Stimulated activated naive B cell treated with anti-CD40 and anti-IgM and Interleukin-4, amounts not matched to agents 10 μg/mL and 1 μg/mL and 100 μg/mL, for 72 hours (primary cell): Measurements from ENCODE around the gene TPRX1.
A peak's percentile ranks its signal among the peaks of the same experiment; 100 is the strongest.
"Not testable (repeated sequence)": the region's sequence is repeated elsewhere in the genome, so short reads cannot be mapped to it uniquely, and the experiment has no call there.

Experiments
- ATAC-seq, 2 donors: fragments of 150-1000 bp; cut with Tn5 transposase; replicated peaks; 2 replicates each; pipeline ENCODE4 v1.10.0; 2021; ENCODE audit warnings: moderate library complexity in 1 of 2
- DNase-seq: peaks from one replicate; pipeline ENCODE4 v3.0.0; 2021
- H3K27ac Mint-ChIP-seq: one replicate; pipeline ENCODE4 v1.8.0; 2022; ENCODE audit warnings: mild to moderate bottlenecking, mixed read lengths
- H3K27me3 Mint-ChIP-seq, 2 donors: one replicate each; pipeline ENCODE4 v1.8.0; 2022; ENCODE audit warnings: mixed read lengths in 2 of 2
- H3K36me3 Mint-ChIP-seq, 2 donors: one replicate each; pipeline ENCODE4 v1.8.0; 2022; ENCODE audit warnings: mixed read lengths in 2 of 2, mild to moderate bottlenecking in 1 of 2
- H3K4me1 Mint-ChIP-seq, 2 donors: one replicate each; pipeline ENCODE4 v1.8.0; 2022; ENCODE audit warnings: mixed read lengths in 2 of 2, mild to moderate bottlenecking in 1 of 2
- H3K4me3 Mint-ChIP-seq, 2 donors: one replicate each; pipeline ENCODE4 v1.8.0; 2022; ENCODE audit warnings: mild to moderate bottlenecking in 2 of 2, mixed read lengths in 2 of 2, moderate library complexity in 1 of 2
- H3K9me3 Mint-ChIP-seq, 2 donors: one replicate each; pipeline ENCODE4 v1.8.0; 2022; ENCODE audit warnings: mixed read lengths in 2 of 2, mild to moderate bottlenecking in 1 of 2

The TPRX1 gene

GRCh38 chr19:47818221-47818620 lies 13.9 kb upstream of the TPRX1 start:
- H3K27ac Mint-ChIP-seq, ATAC-seq, H3K9me3 Mint-ChIP-seq, H3K36me3 Mint-ChIP-seq, H3K4me3 Mint-ChIP-seq, DNase-seq: not testable (repeated sequence)
- Mint-ChIP-seq H3K4me1 (peaks cover 10 to 11% of the 10 kb centered on the region in 2 donors), H3K27me3 (peaks cover 53 to 61% of the 10 kb centered on the region in 2 donors)

GRCh38 chr19:47816270-47816669 lies 11.9 kb upstream of the TPRX1 start:
- ATAC-seq, H3K27ac Mint-ChIP-seq, H3K36me3 Mint-ChIP-seq, H3K9me3 Mint-ChIP-seq, DNase-seq, H3K4me3 Mint-ChIP-seq: not testable (repeated sequence)
- Mint-ChIP-seq H3K4me1 (peaks cover 10 to 11% of the 10 kb centered on the region in 2 donors), H3K27me3 (peaks cover 39 to 51% of the 10 kb centered on the region in 2 donors)

GRCh38 chr19:47813995-47814328 lies 9.6 kb upstream of the TPRX1 start:
- Mint-ChIP-seq H3K36me3 (no peaks in the 10 kb centered on the region), H3K27ac (no peak overlapping the region), H3K4me1 (peaks cover 0 to 2% of the 10 kb centered on the region in 2 donors), H3K9me3 (no peaks in the 10 kb centered on the region), H3K4me3 (no peak overlapping the region), H3K27me3 (peaks cover 20 to 35% of the 10 kb centered on the region in 2 donors)
- DNase-seq, result no peak
- ATAC-seq, result peak in 1 of 2 donors; percentile 16

GRCh38 chr19:47813304-47813994 lies 9.1 kb upstream of the TPRX1 start:
- peak; percentile 87 to 92 for ATAC-seq
- peak; percentile 32 for DNase-seq
- H3K9me3 Mint-ChIP-seq, result no peaks in the 10 kb centered on the region
- H3K27me3 Mint-ChIP-seq, result peaks cover 15 to 30% of the 10 kb centered on the region in 2 donors
- H3K4me3 Mint-ChIP-seq, result no peak overlapping the region
- no peak overlapping the region for H3K27ac Mint-ChIP-seq
- no peaks in the 10 kb centered on the region for H3K36me3 Mint-ChIP-seq
- peaks cover 0 to 2% of the 10 kb centered on the region in 2 donors for H3K4me1 Mint-ChIP-seq

- Mint-ChIP-seq H3K27me3 (peaks cover 5 to 9% of the 10 kb centered on the region in 2 donors), H3K36me3 (peaks cover 2 to 4% of the 10 kb centered on the region in 2 donors), H3K27ac (no peak overlapping the region), H3K4me1 (no peaks in the 10 kb centered on the region), H3K4me3 (no peak overlapping the region), H3K9me3 (peaks cover 2 to 5% of the 10 kb centered on the region in 2 donors)
- no peak for ATAC-seq
- no peak for DNase-seq
These were observed 2.1 kb upstream of the TPRX1 start for GRCh38 chr19:47806435-47806834.

GRCh38 chr19:47805313-47805712 lies 962 bp upstream of the TPRX1 start:
- ATAC-seq, result no peak
- no peaks in the 10 kb centered on the region for H3K4me1 Mint-ChIP-seq
- H3K9me3 Mint-ChIP-seq, result peaks cover 4 to 10% of the 10 kb centered on the region in 2 donors
- peaks cover under 1 to 9% of the 10 kb centered on the region in 2 donors for H3K27me3 Mint-ChIP-seq
- peaks cover 2 to 7% of the 10 kb centered on the region in 2 donors for H3K36me3 Mint-ChIP-seq
- H3K4me3 Mint-ChIP-seq, result no peak overlapping the region
- no peak for DNase-seq
- no peak overlapping the region for H3K27ac Mint-ChIP-seq

- not testable (repeated sequence) for DNase-seq, H3K27ac Mint-ChIP-seq, H3K4me1 Mint-ChIP-seq, ATAC-seq, H3K4me3 Mint-ChIP-seq, H3K9me3 Mint-ChIP-seq, H3K36me3 Mint-ChIP-seq
- peaks cover 7 to 15% of the 10 kb centered on the region in 2 donors for H3K27me3 Mint-ChIP-seq
These were observed 680 bp downstream of the TPRX1 start for GRCh38 chr19:47803671-47804070.

GRCh38 chr19:47803148-47803547 lies 1.2 kb downstream of the TPRX1 start:
- not testable (repeated sequence) for H3K4me1 Mint-ChIP-seq, ATAC-seq, H3K4me3 Mint-ChIP-seq, H3K36me3 Mint-ChIP-seq, H3K9me3 Mint-ChIP-seq, H3K27ac Mint-ChIP-seq, DNase-seq
- H3K27me3 Mint-ChIP-seq, result peaks cover 11 to 19% of the 10 kb centered on the region in 2 donors

GRCh38 chr19:47802521-47803043 lies 1.8 kb downstream of the TPRX1 start:
- H3K9me3 Mint-ChIP-seq, result peaks cover 4 to 10% of the 10 kb centered on the region in 2 donors
- H3K27me3 Mint-ChIP-seq, result peaks cover 16 to 24% of the 10 kb centered on the region in 2 donors
- no peak overlapping the region for H3K27ac Mint-ChIP-seq
- no peaks in the 10 kb centered on the region for H3K4me1 Mint-ChIP-seq
- no peak for DNase-seq
- H3K36me3 Mint-ChIP-seq, result peaks cover 2 to 7% of the 10 kb centered on the region in 2 donors
- ATAC-seq, result no peak
- H3K4me3 Mint-ChIP-seq, result no peak overlapping the region

GRCh38 chr19:47801270-47801669 lies 3.1 kb downstream of the TPRX1 start:
- H3K27me3 Mint-ChIP-seq, result peaks cover 19 to 21% of the 10 kb centered on the region in 2 donors
- peaks cover 2 to 7% of the 10 kb centered on the region in 2 donors for H3K36me3 Mint-ChIP-seq
- no peak for ATAC-seq
- peaks cover 4 to 10% of the 10 kb centered on the region in 2 donors for H3K9me3 Mint-ChIP-seq
- H3K4me3 Mint-ChIP-seq, result no peak overlapping the region
- no peak overlapping the region for H3K27ac Mint-ChIP-seq
- H3K4me1 Mint-ChIP-seq, result no peaks in the 10 kb centered on the region
- DNase-seq, result no peak

- Mint-ChIP-seq H3K4me1 (no peaks in the 10 kb centered on the region), H3K36me3 (peaks cover 2 to 7% of the 10 kb centered on the region in 2 donors), H3K27ac (no peak overlapping the region), H3K4me3 (no peak overlapping the region), H3K27me3 (peaks cover 24 to 29% of the 10 kb centered on the region in 2 donors), H3K9me3 (peaks cover 4 to 10% of the 10 kb centered on the region in 2 donors)
- DNase-seq, result no peak
- no peak for ATAC-seq
These were observed 5.5 kb downstream of the TPRX1 start for GRCh38 chr19:47798904-47799266.

- ATAC-seq, result no peak
- Mint-ChIP-seq H3K4me3 (no peak overlapping the region), H3K9me3 (peaks cover 4 to 10% of the 10 kb centered on the region in 2 donors), H3K36me3 (peaks cover 2 to 7% of the 10 kb centered on the region in 2 donors), H3K27ac (no peak overlapping the region), H3K4me1 (no peaks in the 10 kb centered on the region), H3K27me3 (peaks cover 24 to 29% of the 10 kb centered on the region in 2 donors)
- DNase-seq, result no peak
These were observed 6.1 kb downstream of the TPRX1 start for GRCh38 chr19:47797996-47798903.

- DNase-seq (no peak), ATAC-seq (no peak)
- H3K27ac Mint-ChIP-seq, result no peak overlapping the region
- H3K36me3 Mint-ChIP-seq, result peaks cover 2 to 6% of the 10 kb centered on the region in 2 donors
- no peaks in the 10 kb centered on the region for H3K4me1 Mint-ChIP-seq
- H3K4me3 Mint-ChIP-seq, result no peak overlapping the region
- peaks cover 3 to 8% of the 10 kb centered on the region in 2 donors for H3K9me3 Mint-ChIP-seq
- H3K27me3 Mint-ChIP-seq, result peaks cover 24 to 29% of the 10 kb centered on the region in 2 donors
These were observed 7.6 kb downstream of the TPRX1 start for GRCh38 chr19:47796785-47797184.

- Mint-ChIP-seq H3K27ac (no peak overlapping the region), H3K9me3 (no peaks in the 10 kb centered on the region), H3K27me3 (peaks cover 29 to 31% of the 10 kb centered on the region in 2 donors), H3K4me3 (no peak overlapping the region), H3K4me1 (peaks cover 3 to 6% of the 10 kb centered on the region in 2 donors), H3K36me3 (no peaks in the 10 kb centered on the region)
- DNase-seq (no peak), ATAC-seq (no peak)
These were observed 9.8 kb downstream of the TPRX1 start for GRCh38 chr19:47794526-47794925.
